Measurements from ENCODE around the gene NR4A1. TPM values are rescaled to one million over a fixed set of nuclear protein-coding genes. Genes with fewer than 3 reads are reported as not detected.

Gene NR4A1
- polyA plus RNA-seq, 1 of the 3 experiments (the other 2 are of a cell fraction): 120 TPM

GRCh38 chr12:52054833-52055730 lies 3.8 kb downstream of the NR4A1 start:
- Histone ChIP-seq H4K20me1 (ENCODE audit: insufficient read depth) (peaks cover 14% of the 10 kb centered on the region), H3K79me2 (ENCODE audit: insufficient read depth) (no peaks in the 10 kb centered on the region), H3F3A (replicated peaks; ENCODE audit: insufficient read depth) (peaks cover 8% of the 10 kb centered on the region), H3K4me3 (ENCODE audit: low read depth in 2 of 2, low read length in 1 of 2) (no peak overlapping the region), H3K27ac (ENCODE audit: low read depth in 2 of 2, low read length in 1 of 2) (no peak overlapping the region), H3K9me2 (no peaks in the 10 kb centered on the region), H3K4me1 (ENCODE audit: control insufficient read depth in 1 of 2, insufficient read depth in 2 of 2, low read depth in 1 of 2, low read length in 1 of 2) (peaks cover 7 to 22% of the 10 kb centered on the region in 2 experiments; a peak in 2 of 4 replicates), H2AFZ (ENCODE audit: low read depth) (no peak overlapping the region), H3K9me3 (no peaks in the 10 kb centered on the region), H3K36me3 (replicated peaks in 1 of 2; ENCODE audit: control insufficient read depth in 1 of 2, insufficient read depth in 2 of 2, low read length in 1 of 2) (peaks cover 0 to 4% of the 10 kb centered on the region in 2 experiments), H3K27me3 (ENCODE audit: insufficient read depth) (no peaks in the 10 kb centered on the region), H3K4me2 (no peak overlapping the region), H3K9ac (no peak overlapping the region)
- POLR2A ChIA-PET: no interaction called here
- DNase-seq: no peak
- WGBS (ENCODE audit: low lambda C conversion rate): 89% methylated on average over 5 of the region's 21 CpGs
- TF ChIP-seq TAF1 (IDR thresholded peaks at IDR 0.05; ENCODE audit: borderline replicate concordance, low read depth, low read length): no peak
- no peak for TF ChIP-seq GATA2 (CRISPR knock-in tag; IDR thresholded peaks at IDR 0.05)
- TF ChIP-seq POLR2AphosphoS5 (IDR thresholded peaks at IDR 0.05; ENCODE audit: low read depth, low read length): no peak
- TF ChIP-seq TEAD4 (IDR thresholded peaks at IDR 0.05; ENCODE audit: borderline replicate concordance, insufficient read depth): no peak
- TF ChIP-seq FOXM1 (IDR thresholded peaks at IDR 0.05; ENCODE audit: low read depth): no peak
- TF ChIP-seq EZH2phosphoT487 (IDR thresholded peaks at IDR 0.05; ENCODE audit: borderline replicate concordance, low read depth): no peak
- no peak for TF ChIP-seq NRF1 (IDR thresholded peaks at IDR 0.05; ENCODE audit: low read depth, low read length)
- TF ChIP-seq JUND (IDR thresholded peaks at IDR 0.05): no peak
- TF ChIP-seq, protein P1, sequence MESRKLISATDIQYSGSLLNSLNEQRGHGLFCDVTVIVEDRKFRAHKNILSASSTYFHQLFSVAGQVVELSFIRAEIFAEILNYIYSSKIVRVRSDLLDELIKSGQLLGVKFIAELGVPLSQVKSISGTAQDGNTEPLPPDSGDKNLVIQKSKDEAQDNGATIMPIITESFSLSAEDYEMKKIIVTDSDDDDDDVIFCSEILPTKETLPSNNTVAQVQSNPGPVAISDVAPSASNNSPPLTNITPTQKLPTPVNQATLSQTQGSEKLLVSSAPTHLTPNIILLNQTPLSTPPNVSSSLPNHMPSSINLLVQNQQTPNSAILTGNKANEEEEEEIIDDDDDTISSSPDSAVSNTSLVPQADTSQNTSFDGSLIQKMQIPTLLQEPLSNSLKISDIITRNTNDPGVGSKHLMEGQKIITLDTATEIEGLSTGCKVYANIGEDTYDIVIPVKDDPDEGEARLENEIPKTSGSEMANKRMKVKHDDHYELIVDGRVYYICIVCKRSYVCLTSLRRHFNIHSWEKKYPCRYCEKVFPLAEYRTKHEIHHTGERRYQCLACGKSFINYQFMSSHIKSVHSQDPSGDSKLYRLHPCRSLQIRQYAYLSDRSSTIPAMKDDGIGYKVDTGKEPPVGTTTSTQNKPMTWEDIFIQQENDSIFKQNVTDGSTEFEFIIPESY (IDR thresholded peaks at IDR 0.05; ENCODE audit: borderline replicate concordance, low read depth): no peak
- no peak for TF ChIP-seq SIN3A (IDR thresholded peaks at IDR 0.05; ENCODE audit: borderline replicate concordance, low read depth, low read length)
- no peak for TF ChIP-seq RAD21 (IDR thresholded peaks at IDR 0.05; ENCODE audit: low read length)
- TF ChIP-seq FOXJ3 (CRISPR knock-in tag; IDR thresholded peaks at IDR 0.05): no peak
- CTCF ChIA-PET: interaction anchor here (15.6 kb wide), 1 partner anchor 28 kb away, joined by 279 read pairs; no protein-coding TSS in a partner anchor

Data from SK-N-SH (cell line).